Activated CD4-positive, alpha-beta T cell treated with anti-CD3 and anti-CD28 coated beads, Interleukin-2, amount 50 U/mL, for 24 hours (primary cell): ENCODE data around the gene TEAD4.

ENCODE experiments used
- DNase-seq, 2 donors: peaks; one replicate each; pipeline ENCODE4 v3.0.0-alpha.2; 2020; ENCODE audit warnings: low read depth in 1 of 2, low spot score in 1 of 2

TEAD4 gene

GRCh38 chr12:2959192-2959504 lies at the start of gene TEAD4:
TSS of gene TEAD4 (plus strand) at chr12:2959397.
- no peak for DNase-seq

GRCh38 chr12:2912216-2912575 lies 47.0 kb upstream of the TEAD4 start:
- no peak for DNase-seq

GRCh38 chr12:2919249-2919648 lies 39.9 kb upstream of the TEAD4 start:
- DNase-seq = no peak

- no peak for DNase-seq
These were observed 36.9 kb upstream of the TEAD4 start for GRCh38 chr12:2922329-2922728.

GRCh38 chr12:2923057-2923456 lies 36.1 kb upstream of the TEAD4 start:
- DNase-seq = no peak

GRCh38 chr12:2924019-2924418 lies 35.2 kb upstream of the TEAD4 start:
- DNase-seq = no peak

GRCh38 chr12:2925322-2925995 lies 33.7 kb upstream of the TEAD4 start:
- no peak for DNase-seq

GRCh38 chr12:2930865-2931264 lies 28.3 kb upstream of the TEAD4 start:
- DNase-seq = no peak

- no peak for DNase-seq
These were observed 25.6 kb upstream of the TEAD4 start for GRCh38 chr12:2933586-2933985.

- DNase-seq = no peak
These were observed 24.8 kb upstream of the TEAD4 start for GRCh38 chr12:2934371-2934770.

- DNase-seq = no peak
These were observed 22.9 kb upstream of the TEAD4 start for GRCh38 chr12:2936301-2936700.

GRCh38 chr12:2937500-2937899 lies 21.7 kb upstream of the TEAD4 start:
- no peak for DNase-seq

- DNase-seq = no peak
These were observed 20.0 kb upstream of the TEAD4 start for GRCh38 chr12:2939191-2939590.

GRCh38 chr12:2940564-2940963 lies 18.6 kb upstream of the TEAD4 start:
- DNase-seq = no peak

GRCh38 chr12:2941524-2941923 lies 17.7 kb upstream of the TEAD4 start:
- DNase-seq = no peak

- peak in 1 of 2 donors; percentile 26 for DNase-seq
These were observed 14.7 kb upstream of the TEAD4 start for GRCh38 chr12:2944401-2945047.

- DNase-seq = no peak
These were observed 9.8 kb upstream of the TEAD4 start for GRCh38 chr12:2949411-2949810.

GRCh38 chr12:2955888-2956287 lies 3.3 kb upstream of the TEAD4 start:
- DNase-seq = no peak

- DNase-seq = no peak
These were observed 1.3 kb upstream of the TEAD4 start for GRCh38 chr12:2957816-2958431.

- DNase-seq = no peak
These were observed 585 bp upstream of the TEAD4 start for GRCh38 chr12:2958432-2959191.

- DNase-seq = no peak
These were observed 550 bp downstream of the TEAD4 start for GRCh38 chr12:2959505-2960389.
